ENCODE results near the gene CADPS. TPM values are rescaled to one million over a fixed set of nuclear protein-coding genes. Genes with fewer than 3 reads are reported as not detected.

Gene CADPS
- total RNA-seq, 2 experiments from 2014 or later = 61.3 to 68.6 TPM

DNA sequence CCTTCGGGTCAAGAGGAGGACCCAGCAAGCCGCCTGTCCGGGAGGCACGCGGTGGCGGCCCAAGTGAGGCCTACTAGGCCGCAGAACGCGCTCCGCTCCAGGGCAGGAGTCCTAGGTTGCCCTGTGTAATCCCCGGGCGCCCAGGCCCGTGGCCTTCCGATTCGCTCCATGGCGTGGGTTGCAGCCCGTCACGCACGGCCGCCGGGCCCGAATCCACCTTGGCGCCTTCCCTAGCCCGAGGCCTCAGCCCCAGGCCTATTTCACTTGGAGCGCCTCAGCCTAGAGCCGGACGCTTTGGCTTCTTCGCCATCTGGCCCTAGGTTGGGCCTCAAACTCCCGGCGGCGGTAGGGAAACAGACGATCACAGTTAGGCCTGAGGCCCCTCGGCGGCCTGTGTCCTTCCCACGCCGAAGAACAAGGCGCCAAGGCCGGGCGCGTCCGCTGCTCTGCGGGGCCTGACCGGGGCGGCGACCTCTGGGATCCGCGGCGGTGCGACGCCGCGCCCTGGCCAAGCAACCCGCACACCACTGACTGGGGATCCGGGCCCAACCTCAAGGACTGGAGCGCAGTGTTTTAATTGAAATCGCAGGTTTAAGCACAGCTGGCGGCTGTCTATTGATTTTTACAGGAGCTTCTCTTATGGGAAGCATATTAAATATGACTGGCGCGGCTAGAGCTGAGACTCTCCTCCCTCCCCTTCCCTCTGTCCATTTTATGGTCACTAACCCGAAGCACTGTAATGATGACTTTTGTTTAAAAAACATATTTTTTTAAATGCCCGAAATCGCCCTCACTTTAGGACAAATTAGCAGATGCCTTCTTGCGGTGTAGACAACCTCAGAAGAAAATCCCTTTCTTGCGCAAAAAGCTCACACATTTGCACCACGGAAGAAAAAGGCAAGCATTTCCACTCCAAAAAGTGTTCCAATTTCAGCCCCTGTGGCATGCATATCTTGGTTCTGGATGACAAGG lies 498.0 kb downstream of the CADPS start:
- intact Hi-C loops (cut with micrococcal nuclease; ENCODE audit: unreplicated experiment) = no loop called here
- DNase-seq (ENCODE audit: low spot score) = no peak
- TF ChIP-seq, protein P1, sequence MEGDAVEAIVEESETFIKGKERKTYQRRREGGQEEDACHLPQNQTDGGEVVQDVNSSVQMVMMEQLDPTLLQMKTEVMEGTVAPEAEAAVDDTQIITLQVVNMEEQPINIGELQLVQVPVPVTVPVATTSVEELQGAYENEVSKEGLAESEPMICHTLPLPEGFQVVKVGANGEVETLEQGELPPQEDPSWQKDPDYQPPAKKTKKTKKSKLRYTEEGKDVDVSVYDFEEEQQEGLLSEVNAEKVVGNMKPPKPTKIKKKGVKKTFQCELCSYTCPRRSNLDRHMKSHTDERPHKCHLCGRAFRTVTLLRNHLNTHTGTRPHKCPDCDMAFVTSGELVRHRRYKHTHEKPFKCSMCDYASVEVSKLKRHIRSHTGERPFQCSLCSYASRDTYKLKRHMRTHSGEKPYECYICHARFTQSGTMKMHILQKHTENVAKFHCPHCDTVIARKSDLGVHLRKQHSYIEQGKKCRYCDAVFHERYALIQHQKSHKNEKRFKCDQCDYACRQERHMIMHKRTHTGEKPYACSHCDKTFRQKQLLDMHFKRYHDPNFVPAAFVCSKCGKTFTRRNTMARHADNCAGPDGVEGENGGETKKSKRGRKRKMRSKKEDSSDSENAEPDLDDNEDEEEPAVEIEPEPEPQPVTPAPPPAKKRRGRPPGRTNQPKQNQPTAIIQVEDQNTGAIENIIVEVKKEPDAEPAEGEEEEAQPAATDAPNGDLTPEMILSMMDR (conservative IDR thresholded peaks at IDR 0.05; ENCODE audit: low read length) = no peak
- TF ChIP-seq EZH2phosphoT487 (IDR thresholded peaks at IDR 0.05; ENCODE audit: borderline replicate concordance, low read depth, low read length) = no peak
- ChIA-PET POLR2A (no interaction called here), CTCF (ENCODE audit: unreplicated experiment) (no interaction called here)
- Histone ChIP-seq H3K79me2 (ENCODE audit: insufficient read depth, low read depth, low read length) (no peaks in the 10 kb centered on the region), H3K4me2 (ENCODE audit: low read length) (no peak overlapping the region), H3K4me3 (ENCODE audit: low read depth, low read length, poor library complexity, severe bottlenecking) (no peak overlapping the region), H3K36me3 (ENCODE audit: insufficient read depth, low read length) (no peaks in the 10 kb centered on the region), H3K9me2 (ENCODE audit: insufficient read depth, low read length) (no peaks in the 10 kb centered on the region), H2AFZ (ENCODE audit: low read length) (no peak overlapping the region), H4K20me1 (ENCODE audit: insufficient read depth, low read length) (no peaks in the 10 kb centered on the region), H3K4me1 (ENCODE audit: insufficient read depth, low read length, poor library complexity, severe bottlenecking) (no peaks in the 10 kb centered on the region), H3K9me3 (ENCODE audit: low read length) (no peaks in the 10 kb centered on the region), H3K27ac (ENCODE audit: low read depth, low read length, poor library complexity, severe bottlenecking) (no peak overlapping the region)
- BruUV-seq (replicated peaks) = no TSS peak

DNA sequence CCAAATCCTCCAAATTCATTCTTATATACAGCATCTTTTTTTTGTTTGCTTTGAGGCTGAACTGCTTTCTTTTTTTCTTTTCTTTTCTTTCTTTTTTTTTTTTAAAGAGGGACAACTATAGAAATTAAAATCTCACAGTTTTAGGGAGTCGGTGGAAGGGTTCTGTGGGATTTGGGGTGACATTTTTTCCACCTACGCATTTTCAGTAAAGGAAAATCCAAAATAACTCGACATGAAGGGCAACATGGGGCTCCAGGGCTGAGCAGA lies 498.8 kb downstream of the CADPS start:
- POLR2A ChIA-PET = no interaction called here
- H3K4me2 ChIP-seq (ENCODE audit: low read length) = no peak overlapping the region
- no peaks in the 10 kb centered on the region for H3K9me2 ChIP-seq (ENCODE audit: insufficient read depth, low read length)
- intact Hi-C loops (cut with micrococcal nuclease; ENCODE audit: unreplicated experiment) = no loop called here
- TF ChIP-seq, protein P1 (conservative IDR thresholded peaks at IDR 0.05; ENCODE audit: low read length) = no peak
- no peak for TF ChIP-seq EZH2phosphoT487 (IDR thresholded peaks at IDR 0.05; ENCODE audit: borderline replicate concordance, low read depth, low read length)
- CTCF ChIA-PET (ENCODE audit: unreplicated experiment) = no interaction called here
- no peaks in the 10 kb centered on the region for H3K4me1 ChIP-seq (ENCODE audit: insufficient read depth, low read length, poor library complexity, severe bottlenecking)
- no peaks in the 10 kb centered on the region for H3K9me3 ChIP-seq (ENCODE audit: low read length)
- no TSS peak for BruUV-seq (replicated peaks)
- no peaks in the 10 kb centered on the region for H3K36me3 ChIP-seq (ENCODE audit: insufficient read depth, low read length)
- H3K4me3 ChIP-seq (ENCODE audit: low read depth, low read length, poor library complexity, severe bottlenecking) = no peak overlapping the region
- H3K27ac ChIP-seq (ENCODE audit: low read depth, low read length, poor library complexity, severe bottlenecking) = no peak overlapping the region
- H4K20me1 ChIP-seq (ENCODE audit: insufficient read depth, low read length) = no peaks in the 10 kb centered on the region
- no peak for DNase-seq (ENCODE audit: low spot score)
- no peak overlapping the region for H2AFZ ChIP-seq (ENCODE audit: low read length)
- no peaks in the 10 kb centered on the region for H3K79me2 ChIP-seq (ENCODE audit: insufficient read depth, low read depth, low read length)

All from OCI-LY7 (cell line).